Neuron (in vitro differentiated cells): ENCODE results near the gene BLCAP.
"Not testable (repeated sequence)": the region's sequence is repeated elsewhere in the genome, so short reads cannot be mapped to it uniquely, and the experiment has no call there.

ENCODE experiments used
- H2AFZ ChIP-seq: one replicate; pipeline ENCODE4 v1.6.1; 2013; ENCODE audit warnings: low read depth, mild to moderate bottlenecking, inconsistent platforms, low read length, moderate library complexity
- H3K27me3 ChIP-seq: one replicate; pipeline ENCODE4 v1.6.1; 2013; ENCODE audit warnings: low read length; ENCODE audit not compliant: insufficient read depth
- H3K36me3 ChIP-seq: one replicate; pipeline ENCODE4 v1.6.1; 2013; ENCODE audit warnings: low read length; ENCODE audit not compliant: insufficient read depth
- H3K4me1 ChIP-seq: one replicate; pipeline ENCODE4 v1.6.1; 2013; ENCODE audit warnings: low read length; ENCODE audit not compliant: insufficient read depth
- H3K4me3 ChIP-seq: 2 replicates; pipeline ENCODE4 v1.5.1; 2013; ENCODE audit warnings: mild to moderate bottlenecking, low read length, moderate library complexity
- H3K9me3 ChIP-seq: one replicate; pipeline ENCODE4 v1.6.1; 2013; ENCODE audit warnings: low read length

Gene BLCAP

DNA sequence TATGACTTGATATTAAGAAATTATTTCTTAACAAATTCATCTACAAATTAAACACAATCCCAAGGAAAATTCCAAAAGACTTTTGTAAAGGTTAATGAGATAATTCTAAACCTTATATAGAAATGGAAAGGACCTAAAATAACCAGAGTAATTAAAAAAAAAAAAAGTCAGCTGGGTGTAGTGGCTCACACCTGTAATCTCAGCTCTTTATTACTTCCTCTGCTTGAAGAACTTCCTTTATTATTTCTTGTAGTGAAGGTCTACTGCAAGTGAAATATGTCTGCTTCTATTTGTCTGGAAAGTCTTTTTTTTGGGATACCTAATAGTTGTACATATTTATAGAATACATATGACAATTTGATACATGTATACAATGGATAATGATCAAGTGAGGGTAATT, 20.2 kb upstream of the BLCAP start:
- Histone ChIP-seq H3K27me3 (no peaks in the 10 kb centered on the region), H3K4me3 (no peak overlapping the region), H3K9me3 (no peaks in the 10 kb centered on the region), H2AFZ (no peak overlapping the region), H3K36me3 (no peaks in the 10 kb centered on the region), H3K4me1 (peaks cover 4% of the 10 kb centered on the region)

DNA sequence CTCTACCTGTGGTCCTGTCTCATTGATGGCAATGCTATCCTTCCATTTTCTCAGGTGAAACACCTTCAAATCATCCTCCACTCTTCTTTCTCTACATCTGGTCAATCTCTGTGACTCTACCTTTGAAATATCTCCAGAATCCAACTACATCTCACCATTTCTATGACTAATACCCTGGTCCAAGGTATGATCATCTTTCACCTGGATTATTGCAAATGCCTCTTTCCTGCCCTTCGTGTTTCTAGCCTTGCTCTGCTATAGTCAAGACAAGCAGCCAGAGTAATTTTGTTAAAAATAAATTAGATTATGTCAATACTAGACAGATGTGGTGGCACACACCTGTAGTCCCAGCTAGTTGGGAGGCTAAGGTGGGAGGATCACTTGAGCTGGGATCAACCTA, 17.8 kb upstream of the BLCAP start:
- Histone ChIP-seq H3K4me1 (peaks cover 7% of the 10 kb centered on the region), H2AFZ (no peak overlapping the region), H3K4me3 (no peak overlapping the region), H3K36me3 (no peaks in the 10 kb centered on the region), H3K9me3 (no peaks in the 10 kb centered on the region), H3K27me3 (no peaks in the 10 kb centered on the region)

DNA sequence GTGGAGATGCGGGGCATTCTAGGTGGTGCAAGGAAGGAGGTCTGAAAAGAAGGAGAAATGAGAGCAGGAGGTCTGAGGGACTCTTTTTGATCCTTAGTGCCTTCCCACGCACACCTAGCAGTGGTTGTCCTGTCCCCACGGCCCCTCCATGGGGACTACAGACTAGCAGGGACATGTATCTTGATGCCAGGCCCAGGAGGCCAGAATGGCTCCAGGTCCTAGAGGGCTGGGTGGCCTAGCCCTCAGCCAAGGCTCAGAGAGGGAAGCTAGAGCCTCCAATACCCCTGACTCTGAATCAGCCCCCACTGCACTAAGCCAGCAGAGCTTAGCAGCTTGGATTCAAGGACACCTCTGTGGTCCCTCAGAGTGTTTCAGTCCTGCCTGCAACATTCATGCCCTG, 16.7 kb upstream of the BLCAP start:
- Histone ChIP-seq H3K27me3 (no peaks in the 10 kb centered on the region), H3K4me3 (no peak overlapping the region), H2AFZ (no peak overlapping the region), H3K9me3 (no peaks in the 10 kb centered on the region), H3K4me1 (peaks cover 7% of the 10 kb centered on the region), H3K36me3 (no peaks in the 10 kb centered on the region)

DNA sequence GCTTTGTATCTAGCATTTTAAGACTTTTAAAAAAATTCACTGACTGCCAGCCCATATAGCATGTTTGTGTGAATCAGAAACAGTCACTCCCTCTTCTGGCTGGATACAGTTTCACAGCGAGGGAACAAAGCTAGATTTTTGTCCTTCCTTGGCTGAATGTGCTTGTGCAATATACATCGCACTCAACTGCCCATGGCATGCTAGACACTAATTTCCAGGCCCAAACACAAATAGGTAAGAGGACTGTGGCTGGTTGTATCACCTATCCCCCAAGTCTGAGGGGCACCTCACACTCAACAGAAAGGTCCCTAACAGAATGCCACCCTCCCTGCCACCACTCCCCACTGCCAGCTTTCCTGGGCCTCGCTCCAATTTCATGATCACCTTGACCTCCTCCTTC, 16.2 kb upstream of the BLCAP start:
- H3K27me3 ChIP-seq, result no peaks in the 10 kb centered on the region
- H3K4me1 ChIP-seq, result peaks cover 7% of the 10 kb centered on the region
- H3K36me3 ChIP-seq, result no peaks in the 10 kb centered on the region
- H2AFZ ChIP-seq, result no peak overlapping the region
- H3K4me3 ChIP-seq, result no peak overlapping the region
- no peaks in the 10 kb centered on the region for H3K9me3 ChIP-seq

DNA sequence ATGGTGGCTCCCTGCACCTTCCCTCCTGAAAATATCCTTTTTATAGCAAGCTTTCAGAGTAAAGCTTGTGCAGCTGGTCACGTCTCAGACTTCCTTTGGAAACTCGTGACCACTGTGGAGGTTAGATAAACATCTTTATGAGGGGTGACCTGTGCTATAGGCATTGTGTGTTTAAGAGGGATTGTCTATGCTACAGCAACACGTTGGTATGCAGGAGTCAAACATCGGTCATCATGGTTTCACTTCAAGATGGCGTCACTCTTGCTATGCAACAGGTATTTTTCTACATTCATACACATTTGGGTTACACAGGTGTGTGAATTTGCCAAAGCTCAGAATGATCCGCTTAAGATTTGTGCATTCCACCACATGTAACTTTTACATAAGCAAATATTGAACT, 14.6 kb upstream of the BLCAP start:
- no peaks in the 10 kb centered on the region for H3K36me3 ChIP-seq
- no peak overlapping the region for H2AFZ ChIP-seq
- H3K4me1 ChIP-seq, result peaks cover 7% of the 10 kb centered on the region
- no peak overlapping the region for H3K4me3 ChIP-seq
- no peaks in the 10 kb centered on the region for H3K27me3 ChIP-seq
- H3K9me3 ChIP-seq, result no peaks in the 10 kb centered on the region

DNA sequence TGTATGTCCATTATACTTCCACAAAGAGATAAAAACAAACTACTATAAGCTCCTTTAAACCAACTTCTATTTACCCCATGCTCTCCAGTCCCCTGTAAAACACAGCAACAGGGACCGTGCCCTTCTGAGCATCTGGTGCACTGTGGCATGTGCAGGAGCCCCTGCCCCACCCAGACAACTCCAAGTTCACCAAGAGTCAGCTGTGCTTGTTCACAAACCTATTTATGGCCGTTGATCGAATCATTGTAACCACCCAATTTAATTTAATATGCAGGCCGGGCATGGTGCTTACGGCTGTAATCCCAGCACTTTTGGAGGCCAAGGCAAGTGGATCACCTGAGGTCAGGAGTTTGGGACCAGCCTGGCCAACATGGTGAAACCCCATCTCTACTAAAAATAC, 13.7 kb upstream of the BLCAP start:
- H3K27me3 ChIP-seq, result no peaks in the 10 kb centered on the region
- H3K4me1 ChIP-seq, result peaks cover 8% of the 10 kb centered on the region
- no peaks in the 10 kb centered on the region for H3K9me3 ChIP-seq
- H2AFZ ChIP-seq, result no peak overlapping the region
- no peak overlapping the region for H3K4me3 ChIP-seq
- H3K36me3 ChIP-seq, result no peaks in the 10 kb centered on the region

DNA sequence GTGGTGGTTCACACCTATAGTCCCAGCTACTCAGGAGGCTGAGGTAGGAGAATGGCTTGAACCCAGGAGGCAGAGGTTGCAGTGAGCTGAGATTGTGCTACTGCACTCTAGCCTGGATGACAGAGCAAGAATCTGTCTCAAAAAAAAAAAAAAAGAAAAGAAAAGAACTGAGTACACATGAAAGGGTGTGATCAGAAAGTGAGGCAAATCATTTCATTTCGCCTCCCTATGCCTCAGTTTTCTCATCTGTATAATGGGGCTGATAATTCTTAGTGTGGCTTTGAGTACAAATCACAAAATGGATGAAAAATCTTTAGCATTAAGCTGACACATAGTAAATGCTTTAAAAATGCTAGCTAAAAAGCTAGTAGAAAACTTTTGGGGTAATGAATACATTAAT, 13.2 kb upstream of the BLCAP start:
- not testable (repeated sequence) for H2AFZ ChIP-seq, H3K4me1 ChIP-seq, H3K4me3 ChIP-seq, H3K27me3 ChIP-seq, H3K36me3 ChIP-seq, H3K9me3 ChIP-seq

DNA sequence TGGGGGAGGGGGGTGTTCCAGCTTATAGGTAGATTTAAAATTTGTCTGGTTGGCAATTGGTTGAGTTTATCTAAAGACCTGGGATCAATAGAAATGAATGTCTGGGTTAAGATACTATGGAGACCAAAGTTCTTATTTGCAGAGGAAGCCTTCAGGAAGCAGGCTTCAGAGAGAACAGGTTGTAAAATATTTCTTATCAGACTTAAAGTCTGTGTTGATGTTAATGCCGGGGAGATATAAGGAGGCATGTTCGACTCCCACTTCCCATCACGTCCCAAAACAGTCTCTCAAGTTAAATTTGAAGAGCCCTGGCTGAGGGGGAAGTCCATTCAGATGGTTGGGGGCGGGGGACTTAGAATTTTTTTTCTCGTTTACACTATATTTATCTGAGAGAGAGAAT, 12.3 kb upstream of the BLCAP start:
- Histone ChIP-seq H3K9me3 (no peaks in the 10 kb centered on the region), H3K4me1 (peaks cover 8% of the 10 kb centered on the region), H3K27me3 (no peaks in the 10 kb centered on the region), H2AFZ (no peak overlapping the region), H3K36me3 (no peaks in the 10 kb centered on the region), H3K4me3 (no peak overlapping the region)

DNA sequence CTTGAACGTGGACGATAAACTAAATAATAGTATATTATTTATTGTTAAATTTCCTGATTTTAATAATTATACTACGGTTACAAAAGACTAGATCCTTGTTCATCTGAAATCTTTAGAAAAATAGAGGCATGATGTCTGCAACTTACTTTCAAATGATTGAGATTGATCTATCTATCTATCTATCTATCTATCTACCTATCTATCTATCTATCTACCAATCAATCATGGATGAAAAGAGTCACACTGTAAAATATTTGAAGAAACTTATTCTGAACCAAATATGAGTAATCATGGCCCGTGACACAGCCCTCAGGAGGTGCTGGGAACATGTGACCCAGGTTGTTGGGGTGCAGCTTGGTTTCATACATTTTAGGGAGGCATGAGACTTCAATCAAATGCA, 11.7 kb upstream of the BLCAP start:
- Histone ChIP-seq H3K4me1 (peaks cover 8% of the 10 kb centered on the region), H3K4me3 (no peak overlapping the region), H3K27me3 (no peaks in the 10 kb centered on the region), H3K9me3 (no peaks in the 10 kb centered on the region), H3K36me3 (no peaks in the 10 kb centered on the region), H2AFZ (no peak overlapping the region)

DNA sequence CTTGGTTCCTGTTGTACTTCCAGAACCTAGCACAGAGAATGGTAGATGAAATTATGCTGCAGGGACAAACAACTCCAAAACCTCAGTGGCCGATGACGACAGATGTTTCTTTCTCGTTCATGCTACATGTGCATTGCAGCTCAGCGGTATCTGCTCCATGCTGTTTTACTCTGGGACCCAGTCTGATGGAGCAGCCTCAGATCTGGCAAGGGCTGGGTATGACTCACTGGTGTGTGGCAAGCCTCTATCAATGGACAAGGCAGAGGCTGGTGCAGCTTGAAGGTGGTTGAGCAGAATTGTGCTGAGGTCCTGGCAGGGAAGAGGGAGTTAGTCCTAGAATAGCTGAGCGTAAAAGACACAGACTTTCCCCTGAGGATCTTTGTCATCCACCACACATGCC, 10.3 kb upstream of the BLCAP start:
- H2AFZ ChIP-seq, result no peak overlapping the region
- no peak overlapping the region for H3K4me3 ChIP-seq
- no peaks in the 10 kb centered on the region for H3K9me3 ChIP-seq
- H3K27me3 ChIP-seq, result no peaks in the 10 kb centered on the region
- no peaks in the 10 kb centered on the region for H3K36me3 ChIP-seq
- H3K4me1 ChIP-seq, result peaks cover 10% of the 10 kb centered on the region

DNA sequence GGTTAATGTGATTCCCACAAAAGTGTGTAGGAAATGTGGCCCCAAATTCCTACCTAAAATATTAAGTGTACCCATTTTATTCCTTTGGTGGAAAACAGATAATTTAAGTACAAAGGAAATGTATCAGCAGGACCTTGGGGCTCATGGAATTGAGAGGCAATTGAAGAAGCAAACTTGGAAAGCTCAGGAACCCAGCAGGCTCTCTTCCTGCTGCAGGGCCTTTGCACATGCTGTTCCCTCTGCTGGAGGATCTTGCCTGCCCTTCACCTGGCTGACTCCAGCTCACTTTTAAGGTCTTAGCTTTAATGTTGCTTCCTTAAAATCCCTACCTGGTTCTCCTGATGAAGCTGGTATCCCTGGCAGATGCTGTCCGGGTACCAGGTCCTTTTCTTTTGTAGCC, 9.8 kb upstream of the BLCAP start:
- H3K4me3 ChIP-seq, result no peak overlapping the region
- no peaks in the 10 kb centered on the region for H3K9me3 ChIP-seq
- H3K27me3 ChIP-seq, result no peaks in the 10 kb centered on the region
- no peak overlapping the region for H2AFZ ChIP-seq
- peaks cover 10% of the 10 kb centered on the region for H3K4me1 ChIP-seq
- no peaks in the 10 kb centered on the region for H3K36me3 ChIP-seq

DNA sequence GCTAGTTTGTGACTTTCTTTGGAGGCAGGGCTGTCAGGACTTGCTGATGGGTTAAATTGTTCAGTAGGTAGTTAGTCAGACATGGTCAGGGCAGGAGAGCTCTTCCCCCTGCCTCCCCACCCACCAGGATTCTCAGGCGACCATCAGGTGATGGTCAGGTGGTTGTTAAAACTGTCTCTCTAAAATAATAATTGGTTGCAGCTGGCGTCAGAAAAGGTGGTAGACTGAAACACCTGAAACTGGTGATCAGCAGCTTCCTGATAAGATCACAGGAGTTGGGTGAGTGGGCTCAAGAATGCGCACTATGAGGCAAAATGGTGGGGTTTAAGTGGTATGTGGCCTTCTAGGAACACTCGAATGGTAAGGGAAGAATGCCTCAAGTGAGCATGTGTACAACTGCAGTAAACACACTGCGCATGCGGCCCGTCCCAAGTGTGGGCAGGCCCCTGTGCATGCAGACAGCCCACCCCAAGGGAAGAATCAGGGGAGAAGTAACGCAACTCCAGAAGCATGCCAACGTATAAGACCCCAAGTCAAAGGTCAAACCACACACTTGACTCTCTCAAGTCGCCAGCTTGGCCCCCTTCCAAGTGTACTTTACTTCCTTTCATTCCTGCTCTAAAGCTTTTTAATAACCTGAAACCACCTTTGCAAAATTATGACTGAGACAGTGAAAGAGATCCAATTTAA, 7.9 kb upstream of the BLCAP start:
- Histone ChIP-seq H2AFZ (no peak overlapping the region), H3K4me3 (no peak overlapping the region)

DNA sequence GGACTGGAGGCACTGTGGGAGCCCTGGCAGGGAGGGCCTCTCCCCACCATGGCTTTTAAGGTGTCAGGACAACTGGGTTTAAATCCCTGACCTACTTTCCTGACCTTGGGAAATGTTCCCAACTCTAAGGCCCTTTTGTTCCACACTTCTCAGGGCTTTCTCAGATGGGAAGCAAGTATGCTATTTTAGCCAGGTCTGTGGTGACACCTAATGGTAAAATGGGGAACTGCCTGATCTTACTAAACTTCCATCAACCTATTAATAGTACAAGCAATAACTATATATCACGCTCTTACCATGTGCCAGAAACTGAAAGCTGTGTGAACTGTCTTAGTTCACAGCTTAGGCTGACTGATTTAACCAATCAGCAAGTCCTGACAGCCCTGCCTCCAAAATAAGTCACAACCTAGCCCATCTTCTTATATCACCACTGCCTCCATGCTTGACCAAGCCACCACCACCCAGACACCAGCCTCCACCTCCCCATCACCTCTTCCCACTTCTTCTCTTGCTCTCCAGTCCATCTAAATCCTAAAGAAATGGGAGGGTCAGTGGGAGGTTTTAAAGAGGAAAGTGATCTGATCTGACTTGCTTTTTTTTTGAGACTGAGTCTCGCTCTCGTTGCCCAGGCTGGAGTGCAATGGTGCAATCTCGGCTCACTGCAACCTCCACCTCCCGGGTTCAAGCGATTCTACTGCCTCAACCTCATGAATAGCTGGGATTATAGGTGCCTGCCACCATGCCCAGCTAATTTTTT, 6.9 kb upstream of the BLCAP start:
- H3K4me1 ChIP-seq, result peaks cover 4% of the 10 kb centered on the region
- no peaks in the 10 kb centered on the region for H3K9me3 ChIP-seq
- no peaks in the 10 kb centered on the region for H3K36me3 ChIP-seq
- H2AFZ ChIP-seq, result no peak overlapping the region
- H3K4me3 ChIP-seq, result no peak overlapping the region
- no peaks in the 10 kb centered on the region for H3K27me3 ChIP-seq

More for the DNA sequence above, 7.9 kb upstream of the BLCAP start:
- Histone ChIP-seq H3K9me3 (no peaks in the 10 kb centered on the region), H3K4me1 (peaks cover 4% of the 10 kb centered on the region), H3K27me3 (no peaks in the 10 kb centered on the region), H3K36me3 (no peaks in the 10 kb centered on the region)
